HG02798 (cell line): Measurements from ENCODE around the gene TTC39A.

Source experiments
- ATAC-seq: cut with Tn5 transposase; IDR thresholded peaks from one replicate; pipeline ENCODE4 v1.9.1; 2021; ENCODE audit warnings: mild to moderate bottlenecking; ENCODE audit not compliant: unreplicated experiment, poor library complexity

Gene TTC39A

DNA sequence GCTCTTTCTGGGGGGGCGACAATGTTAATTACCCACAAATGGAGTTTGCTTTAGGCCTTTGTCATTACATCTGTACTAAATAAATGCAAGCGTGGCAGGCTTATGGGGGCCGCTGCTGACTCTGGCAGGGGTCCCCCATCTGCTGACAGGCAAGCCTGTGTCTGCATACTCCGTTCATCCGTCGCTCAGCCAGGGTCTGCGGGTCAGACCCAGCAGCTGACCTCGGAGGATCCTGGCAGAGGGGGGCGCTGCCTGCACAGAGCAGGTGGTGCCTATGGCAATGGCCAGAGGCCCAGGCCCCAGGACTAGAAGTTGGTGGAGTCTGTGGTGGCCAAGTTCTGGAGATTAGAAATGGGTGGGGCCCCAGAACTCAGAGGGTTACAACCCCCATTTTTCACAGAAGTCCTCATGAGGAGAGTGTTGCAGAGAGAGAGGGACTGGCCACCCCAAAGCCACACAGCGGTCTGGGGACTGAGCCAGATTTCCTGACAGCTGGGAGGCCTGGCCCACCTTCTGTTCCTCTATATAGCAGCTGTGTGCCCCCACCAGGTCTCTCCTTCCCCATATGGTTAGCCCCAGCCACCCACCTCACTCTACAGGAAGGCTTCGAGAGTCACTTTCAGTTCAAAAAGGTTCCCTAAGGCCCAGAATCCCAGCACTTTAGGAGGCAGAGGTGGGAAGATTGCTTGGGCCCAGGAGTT, 31.0 kb downstream of the TTC39A start:
- no peak for ATAC-seq

DNA sequence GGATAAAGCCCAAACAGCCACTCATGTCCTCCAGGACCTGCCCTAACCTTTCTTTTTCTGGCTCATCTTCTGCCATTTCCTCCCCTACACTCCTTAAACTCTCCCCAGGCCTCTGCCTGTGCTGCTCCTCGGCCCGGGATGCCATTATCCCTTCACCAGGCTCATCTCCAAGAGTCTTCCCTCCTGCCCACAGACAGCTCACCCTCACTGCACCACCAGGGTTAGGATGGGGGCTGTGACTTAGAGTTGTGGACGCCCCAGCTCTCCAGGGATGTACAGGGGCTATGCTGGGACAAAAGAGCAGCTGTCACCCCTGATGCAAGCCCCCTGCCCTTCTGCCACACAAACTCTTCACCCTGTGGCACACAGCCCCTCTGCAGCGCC, 32.0 kb downstream of the TTC39A start:
- ATAC-seq, result no peak

DNA sequence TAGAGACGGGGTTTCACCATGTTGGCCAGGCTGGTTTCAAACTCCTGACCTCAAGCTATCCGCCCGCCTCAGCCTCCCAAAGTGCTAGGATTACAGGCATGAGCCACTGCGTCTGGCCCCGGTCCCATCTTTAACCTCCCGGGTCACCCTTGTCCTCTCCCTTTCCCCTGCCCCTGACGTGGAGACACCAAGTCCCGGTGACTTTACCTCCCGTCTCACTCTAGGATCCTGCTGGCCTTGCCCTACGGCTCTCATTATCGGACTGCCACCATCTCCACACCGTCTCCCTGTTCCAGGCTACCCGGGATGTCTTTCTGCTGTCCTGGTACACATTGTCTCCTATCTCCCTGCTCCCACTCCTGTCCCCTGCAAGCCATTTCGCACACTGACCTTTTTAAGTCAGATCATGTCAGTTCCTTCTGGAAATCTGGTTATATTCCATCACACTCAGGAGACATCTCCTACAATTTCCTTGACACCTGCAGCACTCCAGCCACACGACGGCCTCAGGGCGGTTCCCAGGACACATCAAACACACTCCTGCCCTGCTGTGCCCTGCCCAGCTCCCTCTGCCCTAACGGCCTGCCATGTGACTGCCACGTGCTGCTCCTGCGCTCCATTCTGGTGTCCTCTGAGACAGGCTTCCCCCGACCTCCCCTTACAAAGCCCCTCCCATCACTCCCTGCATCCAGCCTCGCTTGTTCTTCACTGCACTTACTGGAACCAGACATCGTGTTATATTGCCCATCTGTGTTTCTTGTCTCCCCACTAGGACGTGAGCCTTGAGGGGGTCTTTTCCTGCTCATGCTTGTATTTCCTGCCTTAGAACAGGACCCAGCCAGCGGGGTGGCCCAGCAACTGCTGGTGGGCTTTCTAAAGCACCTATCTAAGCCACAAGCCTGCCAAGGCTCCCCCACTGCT, 32.7 kb downstream of the TTC39A start:
- no peak for ATAC-seq

DNA sequence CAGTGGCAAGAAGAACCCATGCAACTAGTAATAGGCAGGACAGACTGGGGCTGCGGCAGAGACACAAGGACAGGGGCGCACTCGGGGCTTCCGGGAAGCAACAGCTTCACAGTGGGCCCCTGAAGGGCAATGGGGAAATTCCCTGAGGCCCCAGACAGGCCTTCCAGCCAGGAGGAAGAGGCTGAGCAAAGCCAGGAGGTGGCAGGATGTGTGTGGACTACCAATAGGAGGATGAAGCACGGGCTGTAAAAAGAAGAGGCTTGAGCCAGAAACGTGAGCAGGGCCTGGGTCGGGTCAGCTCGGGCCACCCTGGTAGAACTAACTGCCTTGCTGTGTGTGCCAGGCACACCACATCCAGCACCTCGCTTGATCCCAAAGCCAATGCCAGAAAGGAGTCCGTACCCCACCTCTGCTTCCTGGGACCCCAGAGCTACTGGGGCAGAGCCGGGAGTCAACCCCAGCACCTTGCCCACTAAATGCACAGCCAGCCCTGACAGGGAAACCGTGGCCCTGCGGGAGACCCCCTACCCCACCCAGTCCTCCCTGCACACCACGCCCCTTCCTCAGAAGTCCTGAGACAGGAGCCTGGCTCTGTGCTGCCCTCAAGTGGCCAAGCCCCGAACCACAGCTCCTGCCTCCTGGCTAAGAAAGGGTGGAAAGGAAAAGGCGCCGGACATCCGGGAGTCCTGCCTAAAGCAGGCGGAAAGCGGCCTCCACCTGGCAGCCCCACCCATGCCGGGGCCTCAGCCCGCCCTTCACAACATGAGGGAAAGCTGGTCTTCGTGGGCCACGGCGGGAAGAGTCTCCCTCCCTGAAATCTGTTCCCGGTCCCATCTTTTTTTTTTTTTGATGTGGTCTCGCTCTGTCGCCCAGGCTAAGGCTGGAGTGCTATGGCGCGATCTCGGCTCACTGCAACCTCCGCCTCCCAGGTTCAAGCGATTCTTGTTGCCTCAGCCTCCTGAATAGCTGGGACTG, 33.7 kb downstream of the TTC39A start:
- peak; percentile 65 for ATAC-seq

DNA sequence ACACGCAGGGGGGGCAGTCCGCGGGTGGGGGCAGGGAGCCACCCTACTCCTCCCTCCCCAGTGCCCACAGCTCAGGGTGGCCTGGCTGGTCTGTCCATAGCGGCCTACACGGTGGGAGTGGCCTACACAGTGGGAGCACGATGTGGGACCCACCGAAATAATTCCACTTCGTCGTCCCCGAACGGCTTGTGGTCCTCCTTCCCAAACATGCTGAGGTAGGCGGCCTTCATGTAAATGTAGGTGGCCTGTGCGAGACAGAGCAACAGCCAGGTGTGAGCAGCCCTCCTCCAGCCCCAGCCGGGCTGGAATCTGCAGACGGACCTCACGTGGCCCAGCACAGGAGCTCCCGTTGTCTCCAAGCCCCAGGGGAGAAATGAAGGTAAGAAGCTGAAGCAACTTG, 34.4 kb downstream of the TTC39A start:
- no peak for ATAC-seq

DNA sequence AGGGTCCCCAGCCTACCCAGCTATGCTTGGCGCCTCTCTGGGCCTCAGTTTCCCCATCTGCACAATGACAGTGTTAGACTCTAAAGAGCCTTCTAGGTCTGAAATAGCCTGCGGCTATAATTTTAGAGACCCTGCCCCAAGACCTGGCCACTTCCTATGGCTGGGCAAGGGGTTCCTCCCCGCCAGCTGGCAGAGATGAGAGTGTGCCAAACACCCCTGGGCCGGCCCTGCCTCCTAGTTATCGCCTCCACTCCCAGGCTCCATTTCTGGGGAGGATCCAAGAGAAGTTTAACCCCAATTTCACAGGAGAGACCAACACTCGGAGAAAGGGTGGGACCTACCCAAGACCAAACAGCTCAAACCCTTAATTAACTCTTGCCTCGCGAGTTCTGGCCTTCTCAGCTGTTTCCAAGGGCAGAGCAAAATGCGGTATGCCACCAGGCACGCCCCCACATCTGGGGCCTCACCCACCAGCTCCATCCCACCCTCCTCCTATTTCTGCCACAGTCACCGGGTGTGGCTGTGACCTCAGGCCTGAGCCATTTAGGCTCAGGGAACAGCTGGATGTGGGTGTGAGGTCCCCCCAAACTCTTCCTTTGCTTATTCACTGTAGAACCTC, 35.7 kb downstream of the TTC39A start:
- no peak for ATAC-seq

DNA sequence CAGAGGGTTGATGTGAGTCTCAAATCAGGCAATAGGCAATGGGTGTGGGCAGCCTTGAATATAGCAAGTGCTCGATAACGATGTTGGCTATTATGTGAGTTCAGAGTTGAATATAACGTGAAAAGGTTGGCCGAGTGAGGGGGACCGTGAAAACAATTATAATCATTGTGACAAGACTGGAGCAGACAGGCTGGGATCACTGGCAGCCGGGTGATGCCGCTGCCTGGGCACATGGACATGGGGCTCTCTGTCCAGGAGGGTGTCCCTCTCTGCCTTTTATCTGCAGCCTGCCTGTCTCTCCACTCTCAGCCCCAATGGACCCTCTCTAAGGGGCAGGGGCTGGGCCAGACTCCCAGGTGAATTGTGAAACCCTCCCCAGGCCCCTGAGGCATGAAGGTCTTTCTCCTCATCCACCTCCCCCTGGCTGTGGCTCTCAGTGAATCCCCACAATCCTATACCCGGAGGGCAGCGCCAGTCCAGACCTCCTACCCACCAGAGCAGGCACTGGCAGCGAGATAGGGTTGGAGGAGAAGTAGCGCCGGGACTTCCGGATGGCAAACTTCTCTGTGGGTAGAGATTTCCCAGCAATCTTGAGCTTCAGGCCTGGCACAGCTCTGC, 36.4 kb downstream of the TTC39A start:
- no peak for ATAC-seq

DNA sequence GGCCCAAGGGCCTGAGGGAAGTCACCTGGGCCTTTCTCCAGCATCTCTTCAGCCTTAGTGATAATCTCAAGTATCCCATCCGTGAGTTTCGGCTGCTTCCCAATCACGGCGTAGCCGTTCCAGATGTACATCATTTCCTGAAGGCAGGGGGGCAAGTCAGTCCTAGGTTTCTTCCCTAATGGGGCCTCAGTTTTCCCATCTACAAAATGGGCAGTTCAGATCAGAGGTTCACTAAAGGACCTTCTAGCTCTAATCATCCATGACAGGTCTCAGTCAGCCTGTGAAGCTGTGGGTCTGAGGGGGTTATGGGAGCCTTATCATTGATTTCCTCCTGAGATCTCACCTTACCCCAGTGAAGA, 39.9 kb downstream of the TTC39A start:
- no peak for ATAC-seq

DNA sequence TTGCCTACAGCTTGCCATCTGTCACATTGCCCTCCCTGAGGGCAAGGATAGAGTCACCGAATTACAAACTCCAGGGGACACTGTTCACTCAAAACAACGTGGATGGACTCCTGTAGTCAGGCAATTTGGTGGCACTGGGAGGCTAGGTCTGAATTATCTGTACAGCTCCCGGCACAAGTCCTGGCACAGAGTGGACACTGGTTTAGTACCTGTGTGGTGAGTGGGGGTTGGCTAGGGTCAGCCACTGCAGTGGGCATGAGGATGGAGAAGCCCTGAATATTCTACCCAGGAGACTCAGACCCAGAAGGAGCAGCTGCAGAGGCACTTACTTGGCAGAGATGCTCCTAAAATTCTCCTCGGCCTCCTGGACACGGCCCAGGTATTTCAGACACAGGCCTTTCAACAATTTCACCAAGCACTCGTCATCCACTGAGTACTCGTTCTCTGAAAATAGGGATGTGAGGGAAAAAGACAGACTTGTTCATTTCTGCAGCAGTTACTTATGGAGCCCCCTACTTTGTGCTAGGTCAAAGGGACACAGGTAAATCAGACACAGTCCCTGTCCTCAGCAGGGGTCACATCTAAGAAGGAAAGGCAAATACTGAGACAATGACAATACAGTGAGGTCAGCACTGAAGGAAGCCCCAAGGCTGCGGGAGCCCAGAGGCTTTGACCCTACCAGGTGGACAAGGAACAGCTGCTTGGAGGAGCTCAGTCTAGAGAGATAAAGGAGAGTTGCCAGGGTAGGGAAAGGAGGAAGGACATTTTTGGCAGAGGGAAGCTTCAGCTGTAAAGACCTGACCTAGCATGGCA, 40.5 kb downstream of the TTC39A start:
- ATAC-seq, result no peak

DNA sequence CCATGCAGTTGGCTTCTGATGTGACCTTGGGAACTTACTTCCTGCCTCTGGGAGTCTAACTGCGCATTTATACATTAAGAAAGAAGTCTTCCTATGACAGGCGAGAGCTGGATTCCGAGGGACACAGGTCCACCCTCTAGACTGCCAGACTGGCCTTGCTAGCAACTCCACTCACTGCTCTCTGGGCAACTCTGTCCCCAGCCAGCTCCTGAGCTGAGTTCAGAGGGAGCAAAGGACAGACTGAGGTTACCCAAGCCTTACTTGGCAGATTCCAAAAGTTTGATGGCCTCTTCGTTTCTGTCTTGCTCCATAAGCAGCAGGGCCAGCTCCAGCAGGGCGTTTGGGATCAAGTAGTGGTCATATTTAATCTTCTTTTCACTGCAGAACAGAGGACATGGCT, 41.8 kb downstream of the TTC39A start:
- no peak for ATAC-seq

DNA sequence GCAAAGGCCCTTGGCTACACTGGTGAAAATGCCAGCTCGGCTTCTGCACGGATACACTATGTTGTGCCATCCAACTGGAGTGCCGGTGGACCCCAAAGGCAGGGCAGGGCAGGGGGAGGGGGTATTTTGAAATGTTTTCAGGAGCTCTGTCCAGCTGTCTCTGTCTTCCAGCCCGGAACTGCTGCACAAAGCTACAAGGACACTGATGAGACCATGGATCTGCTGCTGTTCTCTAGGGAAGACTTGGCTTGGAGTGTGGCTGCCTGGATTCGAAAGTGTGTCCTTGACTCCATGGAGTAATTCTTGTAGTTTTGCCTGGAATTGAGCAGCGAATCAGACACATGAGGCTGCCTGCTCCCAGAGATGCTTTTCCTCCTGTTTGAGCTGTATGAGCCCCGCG, 42.4 kb downstream of the TTC39A start:
- ATAC-seq, result no peak

DNA sequence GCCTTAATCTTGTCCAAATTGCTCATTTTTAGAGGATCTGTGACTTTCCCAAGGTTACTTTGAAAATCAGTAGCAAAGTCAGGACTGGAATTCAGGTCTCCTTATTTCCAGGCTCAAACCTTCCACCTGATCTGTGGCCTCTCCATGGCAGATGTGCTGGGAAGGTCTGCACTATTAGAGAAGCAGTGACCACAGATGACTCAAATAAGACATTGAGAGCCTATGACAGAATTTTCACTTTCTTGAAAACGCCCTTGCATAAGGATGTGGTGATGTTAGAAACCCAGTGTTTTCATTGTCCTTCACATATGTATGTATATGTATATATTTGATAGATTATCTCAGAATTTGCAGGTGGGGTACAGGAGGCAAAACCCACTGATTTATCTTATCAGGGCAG, 45.3 kb downstream of the TTC39A start:
- ATAC-seq, result peak; percentile 87

DNA sequence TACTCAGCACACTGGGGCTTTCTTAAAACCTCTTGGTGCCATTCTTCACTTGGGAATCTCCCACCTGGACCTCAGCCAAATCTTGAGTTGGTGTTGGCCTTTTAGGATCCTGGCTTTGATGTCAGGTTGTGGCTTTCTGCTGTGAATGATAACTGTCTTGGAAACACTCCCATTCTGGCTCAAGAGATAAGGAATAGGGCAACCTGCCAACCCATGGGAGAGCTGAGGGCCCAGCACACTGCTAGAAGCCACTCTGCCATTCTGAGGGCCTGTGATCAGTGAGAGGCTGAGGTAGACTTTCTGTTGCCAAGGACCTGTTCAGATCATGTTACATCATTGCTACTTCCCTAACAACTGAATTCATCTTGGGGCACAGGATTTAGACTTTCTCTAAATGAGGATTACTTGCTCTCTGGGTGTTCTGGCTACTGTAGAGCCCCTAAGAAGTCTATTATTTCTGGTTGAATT, 45.8 kb downstream of the TTC39A start:
- ATAC-seq, result peak; percentile 30

DNA sequence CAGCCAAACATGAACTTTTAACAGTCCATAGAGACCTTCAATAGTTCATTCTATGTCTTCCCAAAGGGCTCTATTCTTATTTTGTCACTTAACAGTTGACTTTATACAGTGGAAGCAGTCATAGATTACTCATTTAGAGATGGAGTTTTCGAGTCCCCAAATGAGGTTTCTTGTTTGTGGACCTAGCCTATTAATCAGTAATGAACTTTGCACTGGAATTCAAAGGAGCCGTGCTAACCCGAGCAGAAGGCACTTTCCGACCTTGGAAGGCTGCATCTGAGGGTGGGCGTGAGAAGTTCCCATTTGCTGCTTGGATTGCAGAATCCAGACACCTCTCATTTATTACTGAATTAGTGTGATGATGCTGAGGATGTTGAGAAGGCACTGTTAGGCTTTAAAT, 46.4 kb downstream of the TTC39A start:
- no peak for ATAC-seq

DNA sequence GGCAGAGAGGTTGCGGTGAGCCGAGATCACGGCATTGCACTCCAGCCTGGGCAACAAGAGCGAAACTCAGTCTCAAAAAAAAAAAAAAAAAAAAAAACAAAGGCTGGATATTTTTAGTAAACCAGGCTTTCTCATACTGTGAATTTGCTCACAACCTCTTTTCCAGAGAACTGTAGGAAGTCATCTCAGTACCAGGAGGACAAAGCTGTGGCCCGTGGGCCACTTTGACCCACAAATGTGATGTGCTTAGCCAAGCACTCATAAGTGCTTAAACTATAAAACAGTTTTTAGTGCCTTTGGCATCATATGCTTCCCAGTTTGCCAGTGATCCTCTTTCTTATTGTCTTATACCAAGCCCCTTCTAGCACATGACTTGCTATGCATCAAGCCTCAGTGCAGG, 47.8 kb downstream of the TTC39A start:
- no peak for ATAC-seq

DNA sequence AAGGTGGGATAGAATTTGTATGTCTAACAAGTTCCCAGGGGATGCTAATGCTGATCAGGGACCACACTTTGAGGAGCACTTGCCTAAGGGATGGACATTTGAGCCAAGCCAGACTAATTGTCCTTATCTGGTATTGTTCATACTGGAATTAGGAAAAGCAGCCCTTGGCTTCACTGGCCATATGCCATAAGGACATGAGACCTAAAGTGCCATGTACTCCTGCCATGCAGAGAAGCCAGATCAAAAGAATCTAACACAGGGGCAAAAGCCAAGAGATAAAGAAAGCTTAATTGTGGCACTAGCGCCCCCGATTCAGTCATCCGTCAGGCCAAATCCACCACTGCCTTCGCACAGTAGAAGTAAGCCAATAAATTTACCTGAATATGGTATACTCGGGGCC, 48.6 kb downstream of the TTC39A start:
- ATAC-seq, result no peak

DNA sequence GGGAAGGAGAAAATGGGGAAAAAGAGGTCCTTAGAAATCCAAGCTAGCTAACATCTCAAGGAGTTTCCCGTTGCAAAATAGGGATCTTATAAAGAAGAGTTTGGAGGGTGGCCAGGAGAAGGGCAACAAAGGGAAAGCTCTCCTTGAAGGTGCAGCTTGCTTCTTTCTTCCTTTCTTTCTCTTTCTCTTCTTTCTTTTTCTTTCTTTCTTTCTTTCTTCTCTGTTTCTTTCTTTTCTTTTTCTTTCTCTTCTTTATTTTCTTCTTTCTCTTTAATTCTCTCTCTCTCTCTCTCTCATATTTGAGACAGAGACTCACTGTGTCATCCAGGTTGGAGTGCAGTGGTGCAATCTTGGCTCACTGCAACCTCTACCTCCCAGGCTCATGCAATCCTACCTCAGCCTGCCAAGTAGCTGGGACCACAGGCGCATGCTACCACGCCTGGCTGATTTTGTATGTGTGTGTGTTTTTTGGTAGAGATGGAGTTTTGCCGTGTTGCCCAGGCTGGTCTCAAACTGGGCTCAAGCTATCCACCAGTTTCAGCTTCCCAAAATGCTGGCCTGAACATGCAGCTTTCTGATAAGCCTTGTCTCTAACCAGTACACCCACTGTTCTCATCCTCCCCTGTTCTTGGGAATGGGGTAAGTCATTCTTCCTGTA, 49.9 kb downstream of the TTC39A start:
- ATAC-seq, result no peak

DNA sequence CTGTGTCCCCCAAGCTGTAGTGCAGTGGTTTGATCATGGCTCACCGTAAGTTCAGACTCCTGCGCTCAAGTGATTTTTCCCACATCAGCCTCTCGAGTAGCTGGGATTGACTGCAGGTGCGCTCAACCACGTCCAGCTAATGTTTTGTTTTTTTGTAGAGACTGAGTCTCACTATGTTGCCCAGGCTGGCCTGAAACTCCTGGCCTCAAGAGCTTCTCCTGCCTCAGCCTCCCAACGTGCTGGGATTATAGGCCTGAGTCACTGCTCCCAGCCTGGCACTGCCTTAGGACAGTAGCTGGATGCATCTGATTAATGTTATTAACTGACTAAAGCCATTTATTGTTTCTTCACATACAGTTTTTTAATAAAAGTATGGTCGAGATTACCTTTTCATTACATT, 54.1 kb downstream of the TTC39A start:
- ATAC-seq, result no peak
